HepG2 (cell line): Measurements from ENCODE around the gene SHC1. TPM values are rescaled to one million over a fixed set of nuclear protein-coding genes. Genes with fewer than 3 reads are reported as not detected.

ENCODE experiments used
- ATF7 ChIP-seq, 2 experiments: fragments of 450-650 bp in 1 of 2; sonication (generic) in 1 of 2; formaldehyde crosslinking in 1 of 2; IDR thresholded peaks; 2 replicates each; pipeline versions ENCODE4 v1.4.0 to v1.6.1; 2016 to 2020; ENCODE audit warnings: antibody characterized with exemption in 1 of 2, mild to moderate bottlenecking in 1 of 2, missing genetic modification reagents in 1 of 2
- E2F2 ChIP-seq: sonication (generic); formaldehyde crosslinking; IDR thresholded peaks from 2 replicates; pipeline ENCODE4 v1.4.0; 2020; ENCODE audit warnings: missing genetic modification reagents, borderline replicate concordance
- FOXP1 ChIP-seq, 2 experiments: fragments of 450-650 bp in 1 of 2; IDR thresholded peaks; 2 replicates each; pipeline ENCODE4 v1.6.1; 2017 to 2018; ENCODE audit warnings: antibody characterized with exemption in 1 of 2
- HIC2 ChIP-seq: sonication (generic); formaldehyde crosslinking; IDR thresholded peaks from 2 replicates; pipeline ENCODE4 v1.9.0; 2022; ENCODE audit warnings: low read depth, missing genetic modification reagents
- HNRNPK ChIP-seq: fragments of 200-400 bp; formaldehyde crosslinking; IDR thresholded peaks from 2 replicates; pipeline ENCODE4 v1.6.1; 2018; ENCODE audit warnings: low read length, low read depth, moderate library complexity, mild to moderate bottlenecking; ENCODE audit not compliant: poor library complexity, severe bottlenecking
- HNRNPL ChIP-seq: fragments of 200-400 bp; formaldehyde crosslinking; IDR thresholded peaks from 2 replicates; pipeline ENCODE4 v1.6.1; 2017; ENCODE audit warnings: mild to moderate bottlenecking, low read depth, low read length
- KDM6A ChIP-seq: IDR thresholded peaks from 2 replicates; pipeline ENCODE4 v1.6.1; 2016; ENCODE audit warnings: low read depth
- MED8 ChIP-seq: sonication (generic); formaldehyde crosslinking; IDR thresholded peaks from 2 replicates; pipeline ENCODE4 v1.8.1; 2023; ENCODE audit warnings: mild to moderate bottlenecking, missing genetic modification reagents; ENCODE audit not compliant: insufficient replicate concordance
- NFYB ChIP-seq: sonication (generic); formaldehyde crosslinking; IDR thresholded peaks from 2 replicates; pipeline ENCODE4 v1.4.0; 2020; ENCODE audit warnings: missing genetic modification reagents
- NONO ChIP-seq, 2 experiments: fragments of 450-650 bp in 1 of 2; sonication (generic) in 1 of 2; formaldehyde crosslinking in 1 of 2; IDR thresholded peaks in 1 of 2; conservative IDR thresholded peaks in 1 of 2; 2 replicates each; pipeline versions ENCODE4 v1.6.1 to v1.8.0; 2017 to 2022; ENCODE audit warnings: mild to moderate bottlenecking in 1 of 2, missing genetic modification reagents in 1 of 2, moderate library complexity in 1 of 2
- PBX2 ChIP-seq: IDR thresholded peaks from 2 replicates; pipeline ENCODE4 v1.6.1; 2016; ENCODE audit warnings: control low read depth
- PLRG1 ChIP-seq: fragments of 450-650 bp; conservative IDR thresholded peaks from 2 replicates; pipeline ENCODE4 v1.6.1; 2016
- POGZ ChIP-seq: sonication (generic); formaldehyde crosslinking; IDR thresholded peaks from 2 replicates; pipeline ENCODE4 v1.4.0; 2020; ENCODE audit warnings: mild to moderate bottlenecking, missing genetic modification reagents
- RXRB ChIP-seq: IDR thresholded peaks from 2 replicates; pipeline ENCODE4 v1.6.1; 2016; ENCODE audit warnings: borderline replicate concordance, missing genetic modification reagents, missing compliant biosample characterization
- SALL2 ChIP-seq: sonication (generic); formaldehyde crosslinking; IDR thresholded peaks from 2 replicates; pipeline ENCODE4 v1.8.1; 2023; ENCODE audit warnings: mild to moderate bottlenecking, missing genetic modification reagents, inconsistent platforms
- SCMH1 ChIP-seq: sonication (generic); formaldehyde crosslinking; IDR thresholded peaks from 2 replicates; pipeline ENCODE4 v1.9.0; 2021; ENCODE audit warnings: missing genetic modification reagents, mild to moderate bottlenecking, borderline replicate concordance
- SMARCC2 ChIP-seq: fragments of 450-650 bp; IDR thresholded peaks from 2 replicates; pipeline ENCODE4 v1.6.1; 2017; ENCODE audit warnings: antibody characterized with exemption, mild to moderate bottlenecking
- SP5 ChIP-seq: IDR thresholded peaks from 2 replicates; pipeline ENCODE4 v1.6.1; 2016; ENCODE audit warnings: low read depth, borderline replicate concordance
- TCF7L2 ChIP-seq: IDR thresholded peaks from 2 replicates; pipeline ENCODE4 v1.6.1; 2011; ENCODE audit warnings: mild to moderate bottlenecking, low read depth, low read length, moderate library complexity
- TFDP2 ChIP-seq: sonication (generic); formaldehyde crosslinking; IDR thresholded peaks from 2 replicates; pipeline ENCODE4 v1.4.0; 2020; ENCODE audit warnings: missing genetic modification reagents
- ZNF564 ChIP-seq: sonication (generic); formaldehyde crosslinking; IDR thresholded peaks from 2 replicates; pipeline ENCODE4 v1.8.1; 2023; ENCODE audit warnings: mild to moderate bottlenecking, missing genetic modification reagents
- ZNF580 ChIP-seq: IDR thresholded peaks from 2 replicates; pipeline ENCODE4 v1.6.1; 2016; ENCODE audit warnings: low read depth, borderline replicate concordance
- ZNF747 ChIP-seq: sonication (generic); formaldehyde crosslinking; IDR thresholded peaks from 2 replicates; pipeline ENCODE4 v1.8.1; 2023; ENCODE audit warnings: missing genetic modification reagents, mild to moderate bottlenecking, borderline replicate concordance
- ZNF850 ChIP-seq: sonication (generic); formaldehyde crosslinking; conservative IDR thresholded peaks from 2 replicates; pipeline ENCODE4 v1.9.0; 2021; ENCODE audit warnings: mild to moderate bottlenecking, missing genetic modification reagents
- ZNF883 ChIP-seq: sonication (generic); formaldehyde crosslinking; IDR thresholded peaks from 2 replicates; pipeline ENCODE4 v1.5.1; 2020; ENCODE audit warnings: mild to moderate bottlenecking, missing genetic modification reagents; ENCODE audit errors: not compliant biosample characterization
- polyA plus RNA-seq, 8 experiments: library from polyadenylated mRNA; depleted of rRNA in 3 of 8; stranded (reverse) in 7 of 8; unstranded in 1 of 8; fragments of >200 nt; fragmentation: Illumina TruSeq in 4 of 8; extraction: Trizol in 4 of 8; gene quantifications; 2 replicates each; pipeline versions ENCODE4 v1.2.1 to v1.2.3, GENCODE V29; 2011 to 2016; ENCODE audit warnings: low read depth in 4 of 8, missing spikeins in 1 of 8, mixed read lengths in 1 of 8; ENCODE audit not compliant: insufficient read depth in 1 of 8
- total RNA-seq, 5 experiments: library from RNA; depleted of rRNA; stranded (reverse); fragments of >200 nt; fragmentation: Illumina TruSeq; extraction: Trizol; gene quantifications; 2 replicates each; pipeline ENCODE4 v1.2.3, GENCODE V29; 2016; ENCODE audit warnings: low read depth in 1 of 5

SHC1 gene
- total and polyA plus RNA-seq, 2 of the 13 experiments (the other 11 are each of a cell fraction or from before 2014, with no cell fraction given), result 52.0 to 137 TPM

GRCh38 chr1:154982897-154983648 lies 12.5 kb upstream of the SHC1 start, which contains the start of gene FLAD1 (continued):
- TF ChIP-seq TFDP2 (CRISPR knock-in tag) (peak; percentile 98), FOXP1 (IDR thresholded peaks at IDR 0.05) (no peak), FOXP1 (CRISPR knock-in tag; IDR thresholded peaks at IDR 0.05) (no peak), SMARCC2 (no peak), POGZ (CRISPR knock-in tag) (peak; percentile 55; the same call in 1 of the 2 replicates), ZNF580 (CRISPR knock-in tag) (peak; percentile 75), HNRNPK (no peak), ATF7 (IDR thresholded peaks at IDR 0.05) (no peak), ATF7 (CRISPR knock-in tag; IDR thresholded peaks at IDR 0.05) (no peak), TCF7L2 (no peak), SP5 (CRISPR knock-in tag) (peak; percentile 46; the same call in 1 of the 2 replicates), ZNF564 (no peak), PLRG1 (no peak), KDM6A (CRISPR knock-in tag) (no peak), HIC2 (CRISPR knock-in tag) (no peak), ZNF850 (no peak), ZNF883 (CRISPR knock-in tag) (no peak), ZNF747 (CRISPR knock-in tag) (no peak), RXRB (CRISPR knock-in tag) (no peak), E2F2 (CRISPR knock-in tag) (no peak), NONO (IDR thresholded peaks at IDR 0.05) (no peak), NONO (CRISPR knock-in tag; conservative IDR thresholded peaks at IDR 0.05) (peak; percentile 75), NFYB (CRISPR knock-in tag) (peak; percentile 100), PBX2 (CRISPR knock-in tag) (peak; percentile 100), HNRNPL (no peak), SALL2 (CRISPR knock-in tag) (peak; percentile 78; the same call in 1 of the 2 replicates), MED8 (peak; percentile 74), SCMH1 (no peak)
